D341Med (cell line): Measurements from ENCODE around the gene NEDD1.

ENCODE experiments used
- DNase-seq: peaks from one replicate; pipeline ENCODE4 v3.0.0; 2012; ENCODE audit warnings: low spot score

Gene NEDD1

DNA sequence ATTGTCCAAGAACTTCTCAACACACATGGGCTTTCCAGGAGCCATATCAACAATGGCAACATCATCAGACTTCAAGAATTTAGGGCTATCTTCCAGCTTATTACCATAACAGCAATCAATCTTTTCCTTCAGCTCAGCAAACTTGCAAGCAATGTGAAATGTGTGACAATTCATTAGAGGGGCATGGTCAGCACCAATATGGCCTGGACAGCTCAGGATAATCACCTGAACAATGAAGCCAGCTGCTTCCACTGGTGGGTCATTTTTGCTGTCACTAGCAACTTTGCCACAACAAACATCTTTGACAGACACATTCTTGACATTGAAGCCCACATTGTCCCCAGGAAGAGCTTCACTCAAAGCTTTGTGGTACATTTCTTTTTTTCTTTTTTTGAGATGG lies 5.9 kb upstream of the NEDD1 start:
- no peak for DNase-seq

GRCh38 chr12:96902076-96902475 lies 5.0 kb upstream of the NEDD1 start:
- no peak for DNase-seq

DNA sequence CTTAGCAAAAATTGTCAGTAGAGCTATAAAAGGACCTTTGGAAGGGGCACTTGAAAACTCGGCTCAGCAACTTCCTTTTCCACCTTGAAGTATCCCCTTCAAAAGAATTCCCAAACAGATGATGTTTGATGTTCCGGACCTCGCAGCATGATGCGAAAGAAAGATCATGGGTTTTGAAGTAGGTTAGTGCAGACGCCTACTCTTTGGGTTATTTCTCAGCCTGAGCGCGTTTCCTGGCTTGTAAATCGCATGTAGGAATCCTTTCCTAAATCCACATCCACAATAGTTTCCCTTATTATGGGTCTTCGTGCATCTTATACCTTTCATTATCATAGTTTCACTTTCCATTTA lies 584 bp upstream of the NEDD1 start:
- no peak for DNase-seq

GRCh38 chr12:96907671-96908422 lies 790 bp downstream of the NEDD1 start:
- peak; percentile 43 for DNase-seq

GRCh38 chr12:96908423-96908675 lies 1.3 kb downstream of the NEDD1 start:
- DNase-seq, result no peak

- no peak for DNase-seq
Observed at GRCh38 chr12:96912261-96912660, 5.2 kb downstream of the NEDD1 start.

DNA sequence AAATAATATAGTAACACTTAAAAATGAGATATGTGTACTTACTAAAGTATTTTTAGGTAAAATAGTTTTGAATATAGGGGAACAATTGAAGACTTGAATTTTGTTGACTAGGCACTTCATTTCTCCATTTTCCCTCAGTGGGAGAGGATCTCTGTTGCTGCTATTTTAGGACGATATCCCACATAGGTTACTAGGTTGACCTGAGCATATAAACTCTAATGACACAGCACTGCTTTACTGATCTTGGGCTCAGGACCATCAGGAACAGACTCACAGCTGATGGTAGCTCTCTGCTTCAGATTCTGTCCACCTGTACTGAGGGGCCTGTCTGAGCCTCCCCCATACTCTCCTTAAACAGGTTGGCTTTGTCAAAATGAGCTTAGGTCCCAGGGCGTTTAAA lies 5.9 kb downstream of the NEDD1 start:
- no peak for DNase-seq

- DNase-seq, result no peak
Observed at GRCh38 chr12:96919510-96920210, 12.6 kb downstream of the NEDD1 start.

DNA sequence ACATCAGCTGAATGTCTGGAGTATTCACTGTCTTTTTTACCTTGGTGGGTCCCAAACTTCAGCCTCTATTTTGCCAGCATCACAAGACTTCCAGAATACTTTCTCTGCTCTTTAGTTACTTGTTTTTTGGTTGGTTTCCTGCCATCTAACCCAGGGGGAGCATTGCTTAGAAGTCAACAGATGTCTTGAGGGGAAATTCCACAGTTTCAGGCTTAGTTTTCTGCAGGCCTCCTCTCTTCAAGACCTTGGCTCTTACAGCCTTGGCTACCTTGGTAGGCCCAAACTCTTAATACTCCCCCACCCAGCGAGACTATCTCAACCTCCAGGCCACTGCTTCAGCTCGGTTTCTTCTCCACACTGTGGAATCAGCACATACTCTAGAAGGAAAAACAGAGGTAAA lies 41.7 kb downstream of the NEDD1 start:
- no peak for DNase-seq

DNA sequence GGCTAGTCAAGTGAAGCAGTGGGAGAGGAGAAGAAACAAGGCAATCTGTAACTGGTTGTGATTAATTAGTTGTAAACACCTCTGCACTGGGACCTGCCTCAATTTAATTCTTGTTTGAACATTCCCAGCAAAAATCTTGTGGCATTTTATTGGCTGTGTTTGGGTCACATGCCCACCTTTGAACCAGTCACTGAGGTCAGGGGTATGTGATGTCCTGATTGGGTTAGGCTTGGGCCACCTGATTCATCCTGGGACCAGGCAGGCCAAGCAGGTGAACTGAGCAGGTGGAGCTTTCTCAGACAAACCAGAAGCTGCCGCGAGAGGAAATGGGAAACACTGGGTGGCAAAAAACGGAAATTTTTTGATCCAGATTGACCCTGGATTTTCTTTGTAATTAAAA lies 72.5 kb downstream of the NEDD1 start:
- DNase-seq, result no peak

- no peak for DNase-seq
Observed at GRCh38 chr12:96980991-96981414, 73.9 kb downstream of the NEDD1 start.

- DNase-seq, result no peak
Observed at GRCh38 chr12:96981911-96982310, 74.9 kb downstream of the NEDD1 start.

DNA sequence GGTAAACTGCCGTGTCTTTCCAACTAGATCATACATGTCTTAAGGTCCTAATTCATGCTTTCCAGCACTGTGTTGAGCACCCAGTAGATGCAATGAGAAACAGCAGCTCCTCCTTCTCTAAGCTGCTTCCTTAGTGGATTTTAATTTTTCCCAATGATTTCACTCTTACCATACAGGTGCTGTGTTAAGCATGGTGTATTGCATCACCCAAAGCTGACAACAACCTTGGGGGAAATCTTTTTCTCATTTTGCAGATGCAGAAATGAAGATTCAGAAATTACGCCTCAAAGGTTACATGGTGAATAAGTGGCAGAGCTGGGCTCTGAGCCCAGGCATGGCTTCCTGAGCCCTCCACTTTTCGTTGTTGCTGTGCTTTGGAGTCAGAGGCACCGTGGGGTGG lies 75.6 kb downstream of the NEDD1 start:
- no peak for DNase-seq

GRCh38 chr12:96985515-96986362 lies 78.7 kb downstream of the NEDD1 start:
- peak; percentile 86 for DNase-seq

DNA sequence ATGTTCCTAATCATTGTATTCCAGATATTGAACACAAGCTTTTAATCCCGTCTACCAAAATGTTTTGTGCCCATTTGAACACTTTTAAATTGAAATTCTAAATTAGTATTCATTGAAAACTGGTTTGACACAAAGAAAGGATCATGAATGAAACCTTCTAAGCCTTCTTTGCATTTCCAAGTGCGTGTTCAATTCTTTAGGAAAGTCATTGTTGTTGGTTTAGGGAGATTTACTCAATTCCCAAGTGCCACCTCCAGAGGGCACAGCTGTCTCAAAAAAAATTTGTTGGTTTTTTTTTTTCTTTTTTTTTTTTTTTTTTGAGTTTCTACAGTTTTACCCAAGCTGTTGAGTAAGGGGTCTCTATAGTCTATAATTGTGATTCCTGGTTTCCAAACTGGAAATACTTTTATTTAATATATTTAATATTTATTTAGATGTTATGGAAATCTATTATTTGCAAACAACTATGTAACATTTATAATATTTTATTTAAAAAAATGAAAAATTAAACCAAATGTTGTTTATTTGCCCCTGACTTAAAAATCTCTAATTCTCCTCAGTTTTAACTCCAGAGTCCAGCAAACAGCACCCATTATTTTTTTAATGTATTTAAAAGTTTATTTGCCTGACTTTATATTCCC lies 79.9 kb downstream of the NEDD1 start:
- peak; percentile 40 for DNase-seq

DNA sequence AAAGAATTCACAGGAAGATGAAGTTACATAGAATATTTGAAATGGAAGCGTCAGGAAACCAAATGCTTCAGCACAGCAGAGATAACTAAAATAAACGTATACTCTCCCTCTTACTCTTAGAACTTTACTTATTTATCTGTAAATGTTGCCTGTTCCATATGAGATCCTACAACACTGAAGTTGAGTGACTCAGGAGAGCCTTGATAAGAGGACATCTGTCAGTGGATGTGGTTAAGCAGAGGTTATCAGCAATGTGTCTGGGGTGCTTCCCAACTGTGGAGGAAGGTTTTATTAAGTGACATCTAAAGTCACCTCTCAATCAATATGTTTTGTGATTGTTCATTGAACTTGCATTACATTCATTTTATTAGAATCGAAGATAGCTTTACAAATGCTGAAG lies 81.9 kb downstream of the NEDD1 start:
- no peak for DNase-seq

DNA sequence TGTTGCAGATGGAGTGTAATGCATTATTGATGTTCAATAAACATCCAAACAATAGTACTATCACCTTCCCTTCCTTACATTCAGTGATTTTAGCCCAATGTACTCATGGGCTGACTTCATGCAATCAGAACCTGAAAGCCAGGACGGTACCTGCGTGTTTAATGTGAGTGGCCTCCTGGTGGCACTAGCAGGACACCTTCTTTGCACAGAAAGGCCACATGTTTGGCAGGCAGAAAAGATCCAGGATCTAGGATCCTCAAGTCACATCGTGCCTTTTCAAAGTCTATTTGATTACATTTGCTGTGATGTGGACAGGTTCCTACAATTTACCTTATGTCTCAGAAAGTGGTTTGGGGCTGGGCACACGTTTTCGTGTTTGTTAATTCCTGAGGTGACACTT lies 82.9 kb downstream of the NEDD1 start:
- DNase-seq, result peak; percentile 46

DNA sequence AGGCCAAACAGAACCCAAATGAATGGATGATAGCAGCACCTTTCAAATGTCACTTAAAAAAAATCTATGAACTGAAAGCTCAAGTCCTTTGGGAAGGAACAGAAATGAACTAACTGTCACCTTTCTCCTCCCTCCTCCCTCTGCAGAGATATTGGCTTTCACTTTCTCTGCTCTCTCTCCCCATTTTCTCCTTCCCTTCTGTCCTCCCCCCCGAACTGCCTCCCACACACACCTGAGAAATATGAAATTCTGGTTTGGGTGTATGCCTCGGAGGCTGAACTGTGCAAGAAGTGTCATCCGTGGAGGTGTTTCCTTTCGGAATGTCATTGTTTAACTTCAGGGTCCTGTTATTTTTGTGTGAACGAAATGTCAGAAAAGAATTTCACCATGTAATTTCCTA lies 87.8 kb downstream of the NEDD1 start:
- DNase-seq, result no peak

DNA sequence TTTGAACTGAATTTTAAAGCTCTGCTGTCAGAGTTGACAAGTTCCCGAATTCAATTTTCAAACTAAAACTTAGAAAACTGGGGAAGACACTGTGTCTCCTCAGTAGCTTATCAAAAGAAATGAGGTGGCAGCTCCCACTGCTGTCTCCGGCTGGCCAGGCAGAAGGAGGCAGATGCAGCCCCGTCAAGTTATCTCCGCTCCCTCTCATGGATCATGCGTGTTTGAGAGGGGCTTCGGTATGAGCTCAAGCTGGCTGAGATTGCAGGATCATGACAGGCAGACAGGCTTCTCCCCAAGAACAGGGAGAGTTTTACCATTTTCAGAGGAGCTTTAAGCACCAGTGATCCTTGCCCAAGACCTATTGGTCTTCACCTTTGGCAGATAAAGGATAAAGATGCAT lies 88.8 kb downstream of the NEDD1 start:
- no peak for DNase-seq

DNA sequence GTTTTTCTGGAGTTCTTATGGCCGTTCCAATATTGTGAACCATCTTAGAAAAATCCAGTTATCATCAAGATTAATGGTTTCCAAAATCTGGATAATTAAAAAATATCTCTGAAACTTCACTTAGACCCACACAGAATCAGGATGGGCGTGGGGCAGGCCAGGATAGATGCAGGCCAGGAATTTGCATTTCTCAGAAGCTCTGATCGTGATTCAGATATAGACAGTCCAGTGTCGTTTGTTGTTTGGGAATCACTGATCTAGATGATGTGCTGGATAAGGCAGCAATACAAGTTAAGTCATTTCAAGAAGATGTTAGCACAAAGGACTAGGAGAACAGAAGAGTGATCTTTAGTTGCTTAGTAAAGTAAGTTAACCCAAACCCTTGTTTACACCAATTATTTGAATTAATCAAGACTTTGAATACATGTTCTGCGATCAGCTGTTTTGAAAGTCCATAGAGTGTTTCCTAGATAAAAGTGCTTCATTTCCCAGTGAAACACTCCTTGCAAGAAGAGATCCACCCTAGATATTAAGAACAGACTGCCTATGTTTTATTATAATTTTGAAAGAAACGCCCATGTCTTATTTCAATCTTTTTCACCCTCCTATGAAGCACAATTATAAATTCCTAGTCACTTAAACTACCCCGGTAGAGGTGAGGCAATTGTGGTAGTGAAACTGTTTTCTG lies 90.9 kb downstream of the NEDD1 start:
- no peak for DNase-seq

DNA sequence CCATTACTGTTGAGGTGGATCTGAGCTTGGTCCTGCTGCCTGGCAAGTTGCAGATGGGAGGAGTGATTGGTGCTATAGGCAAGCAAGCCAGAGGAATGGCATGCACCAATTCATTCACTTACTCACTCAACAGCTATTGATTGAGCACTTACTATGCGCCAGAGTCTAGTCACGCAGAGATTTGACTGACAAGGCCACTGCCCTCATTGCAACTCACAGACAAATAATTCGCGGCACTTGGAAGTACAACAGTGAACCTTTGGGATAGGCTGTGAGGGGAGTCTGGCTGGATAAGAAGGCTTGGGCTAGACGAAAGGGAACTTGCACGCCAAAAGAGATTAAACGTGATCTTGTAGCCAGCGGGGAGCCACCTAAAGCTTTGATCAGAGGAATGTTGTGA lies 96.2 kb downstream of the NEDD1 start:
- DNase-seq, result no peak
